K562 (cell line): ENCODE results near the gene ELF5. TPM values are rescaled to one million over a fixed set of nuclear protein-coding genes. Genes with fewer than 3 reads are reported as not detected.

Source experiments
- CTBP1 ChIP-seq: fragments of 450-650 bp; IDR thresholded peaks from 2 replicates; pipeline ENCODE4 v1.6.1; 2016; ENCODE audit warnings: borderline replicate concordance
- ELF4 ChIP-seq: fragments of 450-650 bp; formaldehyde crosslinking; IDR thresholded peaks from 2 replicates; pipeline ENCODE4 v1.4.0; 2022; ENCODE audit warnings: missing genetic modification characterization
- FOXK1 ChIP-seq: sonication (generic); formaldehyde crosslinking; IDR thresholded peaks from 2 replicates; pipeline ENCODE4 v1.8.0; 2022; ENCODE audit warnings: missing genetic modification reagents, mild to moderate bottlenecking, borderline replicate concordance
- FOXO4 ChIP-seq: fragments of 450-650 bp; formaldehyde crosslinking; IDR thresholded peaks from 2 replicates; pipeline ENCODE4 v1.4.0; 2020; ENCODE audit warnings: mild to moderate bottlenecking, moderate library complexity
- GABPB1 ChIP-seq: sonication (generic); formaldehyde crosslinking; IDR thresholded peaks from 2 replicates; pipeline ENCODE4 v1.8.0; 2022; ENCODE audit warnings: mild to moderate bottlenecking, missing genetic modification reagents
- MAFG ChIP-seq: fragments of 450-650 bp; conservative IDR thresholded peaks from 2 replicates; pipeline ENCODE4 v1.6.1; 2016; ENCODE audit warnings: missing genetic modification characterization, missing compliant biosample characterization
- NCOA4 ChIP-seq: fragments of 450-650 bp; IDR thresholded peaks from 2 replicates; pipeline ENCODE4 v1.6.1; 2018; ENCODE audit warnings: mild to moderate bottlenecking; ENCODE audit not compliant: partially characterized antibody
- NFXL1 ChIP-seq: fragments of 450-650 bp; formaldehyde crosslinking; IDR thresholded peaks from 2 replicates; pipeline ENCODE4 v1.4.0; 2021; ENCODE audit warnings: mild to moderate bottlenecking
- NKRF ChIP-seq: fragments of 450-650 bp; IDR thresholded peaks from 2 replicates; pipeline ENCODE4 v1.6.1; 2016; ENCODE audit warnings: borderline replicate concordance
- REST ChIP-seq, 2 experiments: fragments of 450-650 bp; formaldehyde crosslinking in 1 of 2; IDR thresholded peaks; 2 replicates each; pipeline versions ENCODE4 v1.4.0 to v1.6.1; 2014 to 2020; ENCODE audit warnings: mild to moderate bottlenecking in 2 of 2, borderline replicate concordance in 1 of 2, low read depth in 1 of 2
- SETDB1 ChIP-seq: IDR thresholded peaks from one replicate; pipeline ENCODE4 v1.6.1; 2012; ENCODE audit warnings: low read length, control low read depth, inconsistent platforms
- ZBED1 ChIP-seq: IDR thresholded peaks from 2 replicates; pipeline ENCODE4 v1.6.1; 2014
- ZBTB26 ChIP-seq: fragments of 450-650 bp; formaldehyde crosslinking; IDR thresholded peaks from 2 replicates; pipeline ENCODE4 v1.4.0; 2022; ENCODE audit warnings: missing genetic modification characterization
- ZNF436 ChIP-seq: fragments of 250-450, 450-650 bp; sonication (Bioruptor Pico); formaldehyde crosslinking; IDR thresholded peaks from 2 replicates; pipeline ENCODE4 v1.7.0; 2020; ENCODE audit warnings: mild to moderate bottlenecking
- ZNF76 ChIP-seq: fragments of 250-450 bp; sonication (Bioruptor Pico); IDR thresholded peaks from 2 replicates; pipeline ENCODE4 v1.4.0; 2020; ENCODE audit warnings: mild to moderate bottlenecking, moderate library complexity, borderline replicate concordance
- polyA plus RNA-seq, 8 experiments: library from polyadenylated mRNA; depleted of rRNA in 4 of 8; stranded (reverse) in 5 of 8; unstranded in 3 of 8; fragments of >200 nt; fragmentation: Nextera tagmentation in 2 of 8; fragmentation: Illumina TruSeq in 1 of 8; extraction: Ambion mirVana in 2 of 8; extraction: Trizol in 1 of 8; gene quantifications; 2 replicates each; pipeline versions ENCODE4 v1.2.1 to v1.2.3, GENCODE V29; 2011 to 2014; ENCODE audit warnings: inconsistent platforms in 1 of 8, missing spikeins in 1 of 8
- total RNA-seq, 7 experiments: library from RNA; depleted of rRNA in 6 of 7; stranded (reverse); fragments of >200 nt in 6 of 7; fragmentation: Illumina TruSeq in 2 of 7; extraction: Trizol in 2 of 7; gene quantifications; 2 replicates each; pipeline versions ENCODE4 v1.2.1 to v1.2.3, GENCODE V29; 2011 to 2021; ENCODE audit warnings: low replicate concordance in 1 of 7

The ELF5 gene
- total and polyA plus RNA-seq, 9 of the 15 experiments (the other 6 are each of a cell fraction or from before 2014, with no cell fraction given): not detected

GRCh38 chr11:34512840-34513681 lies 533 bp downstream of the ELF5 start (continued):
- TF ChIP-seq FOXO4 (CRISPR knock-in tag) (no peak), SETDB1 (no peak), MAFG (no peak), CTBP1 (0 out of 2 replicates have a peak, but pooled peaks have one; percentile 18), ZNF76 (no peak), NFXL1 (CRISPR knock-in tag) (no peak), ELF4 (CRISPR knock-in tag) (no peak), GABPB1 (no peak), ZNF436 (CRISPR knock-in tag) (no peak), REST (IDR thresholded peaks at IDR 0.05; ENCODE audit: borderline replicate concordance) (peak; percentile 57), REST (CRISPR knock-in tag; IDR thresholded peaks at IDR 0.05; ENCODE audit: low read depth) (no peak), ZBTB26 (CRISPR knock-in tag) (no peak), FOXK1 (CRISPR knock-in tag) (no peak), ZBED1 (no peak), NCOA4 (no peak), NKRF (no peak)
